HL-60 (cell line): ENCODE results near the gene TGFBI.

Source experiments
- CTCF ChIP-seq: IDR thresholded peaks from one replicate; pipeline ENCODE4 v1.5.1; 2011; ENCODE audit warnings: low read length, control low read depth, inconsistent platforms; ENCODE audit not compliant: insufficient read depth
- GABPA ChIP-seq: IDR thresholded peaks from 2 replicates; pipeline ENCODE4 v1.6.1; 2012; ENCODE audit warnings: low read depth
- POLR2AphosphoS5 ChIP-seq: IDR thresholded peaks from 2 replicates; pipeline ENCODE4 v1.6.1; 2012; ENCODE audit warnings: low read depth
- REST ChIP-seq: IDR thresholded peaks from 2 replicates; pipeline ENCODE4 v1.6.1; 2012; ENCODE audit warnings: low read depth; ENCODE audit not compliant: insufficient replicate concordance

- TF ChIP-seq GABPA (no peak), CTCF (no peak), REST (no peak), POLR2AphosphoS5 (no peak)
Observed at GRCh38 chr5:136035837-136036236, 7.0 kb downstream of the TGFBI start.
